Gastrocnemius medialis (tissue), 4 donors: ENCODE results near the gene IGF2.

Experiments
- POLR2A ChIP-seq, 2 donors: fragments of 450-650 bp; IDR thresholded peaks; one replicate each; pipeline ENCODE4 v1.6.1; 2017; ENCODE audit warnings: antibody characterized with exemption in 2 of 2, mild to moderate bottlenecking in 2 of 2, moderate library complexity in 2 of 2
- TF ChIP-seq, protein P1 (sequence below), 5 experiments: fragments of 450-650 bp in 3 of 5; fragments of 200-600 bp in 2 of 5; sonication (generic) in 2 of 5; IDR thresholded peaks in 4 of 5; conservative IDR thresholded peaks in 1 of 5; 1 replicate in 4 of 5; 2 replicates in 1 of 5; pipeline ENCODE4 v1.5.1; 2016 to 2019; ENCODE audit warnings: antibody characterized with exemption in 5 of 5, mild to moderate bottlenecking in 3 of 5, moderate library complexity in 3 of 5

DNA sequence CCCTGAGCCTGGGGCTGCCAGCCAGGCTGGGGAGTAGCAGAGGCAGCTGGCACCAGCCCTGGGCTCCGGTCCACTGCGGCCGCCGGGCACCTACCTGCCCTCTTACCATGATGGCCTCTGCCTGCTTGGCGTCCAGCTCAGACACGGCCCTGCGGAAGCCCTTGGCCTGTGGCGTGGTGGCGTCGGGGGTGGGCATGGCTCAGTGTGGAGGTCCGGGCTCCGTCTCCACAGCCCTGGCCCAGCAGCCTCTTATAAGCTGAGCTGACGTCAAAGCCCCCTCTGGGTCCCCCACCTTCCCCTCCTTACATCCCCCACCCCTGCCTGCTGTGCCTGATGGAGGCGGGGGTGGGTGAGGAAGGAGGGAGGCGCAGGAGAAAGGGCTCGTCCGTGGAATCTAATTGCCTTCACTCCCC, 32.4 kb upstream of the IGF2 start, which contains the start of gene TH:
- TF ChIP-seq, protein P1, sequence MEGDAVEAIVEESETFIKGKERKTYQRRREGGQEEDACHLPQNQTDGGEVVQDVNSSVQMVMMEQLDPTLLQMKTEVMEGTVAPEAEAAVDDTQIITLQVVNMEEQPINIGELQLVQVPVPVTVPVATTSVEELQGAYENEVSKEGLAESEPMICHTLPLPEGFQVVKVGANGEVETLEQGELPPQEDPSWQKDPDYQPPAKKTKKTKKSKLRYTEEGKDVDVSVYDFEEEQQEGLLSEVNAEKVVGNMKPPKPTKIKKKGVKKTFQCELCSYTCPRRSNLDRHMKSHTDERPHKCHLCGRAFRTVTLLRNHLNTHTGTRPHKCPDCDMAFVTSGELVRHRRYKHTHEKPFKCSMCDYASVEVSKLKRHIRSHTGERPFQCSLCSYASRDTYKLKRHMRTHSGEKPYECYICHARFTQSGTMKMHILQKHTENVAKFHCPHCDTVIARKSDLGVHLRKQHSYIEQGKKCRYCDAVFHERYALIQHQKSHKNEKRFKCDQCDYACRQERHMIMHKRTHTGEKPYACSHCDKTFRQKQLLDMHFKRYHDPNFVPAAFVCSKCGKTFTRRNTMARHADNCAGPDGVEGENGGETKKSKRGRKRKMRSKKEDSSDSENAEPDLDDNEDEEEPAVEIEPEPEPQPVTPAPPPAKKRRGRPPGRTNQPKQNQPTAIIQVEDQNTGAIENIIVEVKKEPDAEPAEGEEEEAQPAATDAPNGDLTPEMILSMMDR (IDR thresholded peaks at IDR 0.05 in 4 of 5, conservative IDR thresholded peaks at IDR 0.05 in 1 of 5): no peak
- TF ChIP-seq POLR2A (IDR thresholded peaks at IDR 0.05): no peak
